ENCODE measurements around the gene COX17.

COX17 gene

DNA sequence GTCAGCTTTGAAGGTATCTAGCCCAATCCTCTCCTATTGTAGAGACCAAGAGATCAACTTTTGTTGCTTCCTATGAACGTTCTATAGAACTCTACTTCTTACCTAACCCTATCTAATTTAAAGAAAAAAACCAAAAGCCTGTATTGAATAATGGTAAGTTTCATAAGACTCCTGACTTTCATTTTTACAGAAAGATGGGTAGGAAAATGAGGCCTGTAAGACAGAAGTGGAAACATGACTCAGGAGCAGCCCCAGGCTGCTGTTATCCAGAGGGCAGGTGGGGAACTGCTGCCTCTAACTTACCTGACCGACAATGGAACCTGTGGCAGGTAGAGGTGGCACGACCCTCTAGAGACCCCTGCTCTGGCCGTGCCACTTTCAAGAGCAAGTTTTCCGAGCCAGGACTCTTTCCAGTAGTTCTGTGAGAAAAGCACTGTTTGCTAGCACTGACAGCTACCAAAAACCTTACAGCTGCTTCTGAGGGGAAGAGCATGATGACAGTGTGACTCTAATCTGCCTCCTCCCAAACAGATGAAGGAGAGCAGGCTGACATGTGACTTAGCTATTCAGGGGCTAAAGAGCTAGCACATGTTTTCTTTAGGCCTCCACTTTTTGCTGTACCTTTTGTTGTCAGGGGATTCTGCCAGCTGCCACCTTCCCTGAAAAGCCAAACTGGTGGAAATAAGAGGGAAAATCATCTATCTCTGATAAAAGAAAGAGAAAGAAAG, 34.3 kb downstream of the COX17 start:
- DNase-seq, result no peak

DNA sequence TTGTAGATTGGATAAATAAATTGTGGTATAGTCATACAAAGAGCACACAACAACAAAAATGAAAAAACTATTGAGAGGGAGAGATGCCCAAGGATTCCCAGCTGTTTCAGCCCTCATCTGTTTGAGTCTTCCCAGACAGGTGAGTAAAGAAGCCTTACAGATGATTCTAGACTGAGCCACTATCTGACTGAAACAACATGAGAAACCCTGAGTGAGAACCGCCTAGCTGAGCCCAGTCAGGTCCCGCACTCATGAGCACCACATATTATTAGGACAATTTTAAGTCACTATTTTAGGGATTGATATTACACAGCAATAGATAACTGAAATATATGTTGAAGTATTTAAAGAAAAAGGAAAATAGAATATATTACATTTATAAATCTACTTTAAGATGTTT, 35.8 kb downstream of the COX17 start:
- no peak for DNase-seq

DNA sequence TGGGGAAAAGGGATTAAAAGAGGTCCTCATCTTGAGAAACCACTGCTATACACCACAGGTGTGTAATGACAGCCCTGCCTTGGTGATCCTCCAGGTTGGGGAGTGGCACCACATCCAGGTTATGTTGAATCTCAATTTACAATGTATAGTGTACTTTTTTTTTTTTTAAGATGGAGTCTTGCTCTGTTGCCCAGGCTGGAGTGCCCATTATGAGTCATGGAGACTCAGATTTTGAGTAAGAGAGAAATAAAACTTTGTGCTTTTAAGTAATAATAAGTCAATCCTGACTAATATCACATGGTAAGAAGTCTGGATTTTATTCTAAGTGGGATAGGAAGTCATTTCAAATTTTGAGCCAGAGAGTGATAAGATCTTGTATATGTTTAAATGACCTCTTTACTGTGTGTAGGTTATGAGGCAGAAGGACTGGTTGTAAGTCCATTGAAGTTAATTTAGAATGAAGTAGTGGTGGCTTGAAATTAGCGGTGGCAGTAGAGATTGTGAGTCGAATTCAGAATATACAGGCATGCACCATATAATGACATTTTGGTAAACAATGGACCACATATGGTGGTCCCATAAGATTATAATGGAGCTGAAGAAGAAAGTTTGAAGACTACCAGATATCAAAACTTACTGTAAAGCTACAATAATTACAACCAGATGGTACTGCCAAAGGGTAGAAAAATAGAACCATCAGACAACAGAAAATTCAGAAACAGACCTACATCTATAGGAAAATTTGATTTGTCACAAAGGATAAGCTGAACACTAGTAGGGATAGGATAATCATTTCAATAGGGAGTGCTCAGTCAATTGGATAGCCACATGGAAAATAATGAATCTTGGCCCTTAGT, 37.5 kb downstream of the COX17 start:
- no peak for DNase-seq

GRCh38 chr3:119637679-119638477, 39.3 kb downstream of the COX17 start:
- no peak for DNase-seq

DNA sequence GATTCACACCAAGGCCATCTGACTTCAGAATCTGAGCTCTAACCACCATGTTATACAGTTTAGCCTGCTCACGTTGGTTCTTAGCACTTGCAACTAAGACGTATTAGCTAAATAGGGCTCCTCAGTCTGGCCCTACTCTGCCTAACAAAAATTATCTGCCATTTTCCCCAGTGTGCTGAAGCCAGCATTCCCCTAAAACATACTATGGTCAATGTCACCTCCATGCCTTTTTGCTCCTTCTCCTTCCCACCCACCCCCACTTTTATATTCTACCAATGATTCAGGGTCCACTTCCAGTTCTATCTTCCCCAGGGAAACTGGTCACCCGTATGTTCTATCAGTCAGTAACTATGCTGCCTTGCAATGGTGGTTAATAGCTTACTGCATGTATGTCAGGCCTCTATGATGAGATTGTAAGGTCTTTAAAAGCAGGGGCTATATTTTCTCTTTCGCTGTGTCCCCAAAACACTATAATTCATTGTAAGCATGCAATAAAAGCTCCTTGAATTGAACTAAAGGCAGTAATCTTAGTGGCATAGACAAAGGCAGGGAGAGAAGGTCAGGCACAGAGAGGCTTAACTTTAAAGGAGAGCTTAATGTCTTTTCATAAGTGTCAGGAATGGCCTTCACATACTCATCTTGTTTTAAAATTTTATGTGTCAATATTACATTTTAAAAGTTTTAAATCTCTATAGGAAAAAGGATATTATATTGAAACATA, 40.2 kb downstream of the COX17 start:
- DNase-seq, result no peak

DNA sequence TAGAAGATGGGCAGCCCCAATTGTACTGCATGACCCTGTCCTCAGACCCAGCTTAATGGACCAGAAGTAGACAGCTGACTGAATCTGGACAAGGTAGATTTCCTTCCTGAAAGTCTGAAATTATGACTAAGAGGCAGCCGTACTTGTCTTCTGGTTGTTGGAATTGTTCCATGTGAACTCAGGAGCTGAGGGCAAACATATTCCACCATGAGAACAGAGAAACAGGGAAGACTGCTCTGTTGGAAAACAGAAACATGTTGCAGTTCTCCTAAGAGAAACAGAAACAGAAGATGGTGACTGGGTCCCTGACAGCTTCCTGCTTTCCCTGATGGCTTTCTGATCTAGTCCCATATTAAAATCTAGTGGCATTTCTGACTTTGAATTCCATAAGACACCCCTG, 41.0 kb downstream of the COX17 start:
- DNase-seq, result no peak

- DNase-seq, result no peak
Measured at GRCh38 chr3:119635719-119636118, 41.5 kb downstream of the COX17 start.

GRCh38 chr3:119632829-119633228, 44.4 kb downstream of the COX17 start:
- no peak for DNase-seq

- DNase-seq, result no peak
Measured at GRCh38 chr3:119632216-119632615, 45.0 kb downstream of the COX17 start.

- DNase-seq, result no peak
Measured at GRCh38 chr3:119631516-119631915, 45.7 kb downstream of the COX17 start.

DNA sequence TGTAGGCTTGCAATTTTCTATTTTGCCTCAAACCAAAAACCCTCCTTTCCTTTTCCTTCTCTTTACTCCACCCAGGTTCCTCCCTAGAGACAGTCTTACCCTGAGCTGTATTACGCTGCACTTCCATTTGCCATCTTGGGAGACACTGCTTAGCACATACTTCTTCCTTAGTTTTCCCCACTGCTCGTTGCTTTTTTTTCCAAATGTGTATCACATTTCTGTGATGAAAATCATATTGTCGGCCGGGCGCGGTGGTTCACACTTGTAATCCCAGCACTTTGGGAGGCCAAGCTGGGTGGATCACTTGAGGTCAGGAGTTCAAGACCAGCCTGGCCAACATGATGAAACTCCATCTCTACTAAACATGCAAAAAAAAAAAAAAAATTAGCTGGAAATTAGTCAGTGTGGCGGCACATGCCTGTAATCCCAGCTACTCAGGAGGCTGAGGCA, 46.3 kb downstream of the COX17 start:
- DNase-seq, result no peak

GRCh38 chr3:119630128-119630879, 46.9 kb downstream of the COX17 start:
- no peak for DNase-seq

DNA sequence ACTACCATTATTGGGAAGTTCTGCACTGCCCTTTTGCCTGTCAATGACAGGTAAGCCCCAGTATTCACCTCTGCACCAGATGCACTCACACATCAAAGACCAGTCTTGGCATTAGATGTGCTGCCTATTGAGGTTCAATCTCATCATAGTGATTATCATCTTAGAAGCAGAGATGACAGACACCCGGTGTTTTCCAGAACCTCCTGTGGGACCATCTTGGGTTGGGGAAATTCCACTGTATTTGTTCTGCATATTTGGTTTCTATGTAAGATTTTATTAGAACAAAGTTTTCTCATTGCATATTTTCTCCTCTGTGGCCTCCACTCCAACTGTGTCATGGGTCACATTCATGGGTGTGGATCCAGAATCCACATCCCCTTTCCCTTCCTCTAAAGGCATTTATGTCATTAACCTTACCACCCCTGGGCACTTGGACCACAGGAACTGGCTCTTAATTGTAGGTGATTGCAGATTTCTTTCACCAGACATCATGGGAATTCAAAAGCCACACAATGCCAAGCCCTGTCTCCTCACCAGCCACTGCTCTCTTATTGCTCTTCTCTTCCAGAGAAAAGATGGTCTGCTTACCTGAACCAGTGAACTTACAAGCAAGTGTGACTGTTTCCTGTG, 48.3 kb downstream of the COX17 start:
- DNase-seq, result no peak

DNA sequence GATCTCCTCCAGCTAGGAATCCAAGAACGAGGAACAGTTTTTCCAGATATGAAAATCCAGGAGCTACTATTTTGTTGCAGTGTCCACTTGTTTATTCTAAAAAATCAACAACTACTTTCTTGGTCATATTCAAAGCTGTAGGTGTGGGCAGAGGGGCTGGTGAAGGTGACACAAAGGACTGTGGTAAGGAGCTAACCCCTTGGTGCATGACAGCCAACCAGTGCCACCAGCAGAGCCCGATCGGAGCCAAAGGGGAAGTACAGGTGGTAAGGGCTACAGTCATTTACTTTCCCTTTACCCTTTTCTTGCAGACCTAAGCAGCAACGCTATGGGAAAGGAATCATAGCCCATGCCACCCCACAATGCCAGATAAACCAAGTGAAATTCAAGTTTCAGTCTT, 48.8 kb downstream of the COX17 start:
- no peak for DNase-seq

- no peak for DNase-seq
Measured at GRCh38 chr3:119627461-119627860, 49.7 kb downstream of the COX17 start.

DNA sequence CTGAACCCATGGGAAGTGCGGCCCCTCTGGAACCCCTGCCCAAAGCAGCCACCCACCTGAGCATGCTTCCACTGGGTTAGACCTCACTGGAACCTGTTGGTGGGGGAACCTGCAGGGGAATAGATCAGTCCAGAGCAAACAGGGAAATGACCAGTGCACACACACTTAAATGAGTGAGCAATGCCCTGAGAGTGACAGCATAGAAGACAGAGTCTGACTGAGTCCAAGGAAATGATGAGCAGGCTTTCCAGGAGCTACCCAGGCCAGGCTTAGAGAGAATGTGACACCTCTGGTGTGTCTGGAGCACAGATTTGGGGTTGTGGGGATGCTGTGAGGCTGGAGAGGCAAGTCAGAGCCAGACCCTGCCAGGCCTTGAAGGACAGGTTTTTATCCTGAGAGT, 51.0 kb downstream of the COX17 start:
- DNase-seq, result no peak

DNA sequence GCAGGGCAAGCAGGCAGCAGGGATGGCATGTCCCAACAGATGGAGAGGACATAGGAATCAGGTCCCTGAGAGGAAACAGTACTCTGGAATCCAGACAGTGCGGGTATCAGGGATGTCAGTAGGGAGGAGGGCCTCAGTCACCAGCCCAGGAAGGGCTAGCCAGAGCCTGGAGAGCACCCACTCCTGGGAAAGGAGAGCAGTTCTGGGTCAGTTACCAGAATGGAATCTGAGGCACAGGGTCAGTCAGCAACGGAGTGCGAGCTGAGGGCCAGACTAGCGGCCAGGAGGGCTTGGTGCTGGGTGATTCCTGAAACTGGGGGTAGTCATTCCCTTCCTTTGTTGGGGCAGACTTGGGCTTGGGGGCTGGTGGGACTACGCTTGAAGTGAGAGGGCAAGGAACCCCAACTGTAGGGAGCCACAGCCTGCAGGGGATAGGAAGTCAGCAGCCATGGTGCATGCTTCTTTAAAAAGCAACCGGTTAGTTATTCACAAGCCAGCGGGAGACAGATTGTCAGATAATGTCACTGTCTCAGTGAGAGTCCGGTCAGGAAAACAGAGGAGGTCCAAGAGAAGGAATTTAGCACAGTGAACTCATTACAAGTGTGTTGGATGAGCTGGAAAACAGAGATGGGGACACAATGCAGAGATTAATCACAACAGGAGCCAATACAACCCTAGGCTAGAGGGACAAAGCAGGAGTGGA, 51.6 kb downstream of the COX17 start:
- no peak for DNase-seq

- no peak for DNase-seq
Measured at GRCh38 chr3:119624002-119624720, 53.0 kb downstream of the COX17 start.

DNA sequence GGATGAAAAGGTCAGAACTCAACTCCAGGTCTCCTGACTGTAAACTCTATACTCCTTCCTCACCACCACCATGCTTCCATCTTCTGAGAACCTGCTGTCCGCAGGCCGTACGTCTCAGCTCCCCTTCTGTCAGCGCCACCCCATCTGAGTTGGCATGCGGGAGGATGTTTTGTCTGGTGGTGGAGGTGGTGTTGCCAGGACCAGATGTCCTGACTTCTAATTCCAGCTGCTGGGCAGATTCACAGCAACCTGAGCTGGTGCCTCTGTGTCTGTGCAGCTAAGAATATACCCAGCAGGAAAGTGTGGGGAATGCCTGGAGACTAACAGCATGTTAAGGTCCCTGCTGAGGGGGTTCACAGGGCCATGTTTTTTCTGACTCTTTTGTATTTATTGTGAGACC, 56.3 kb downstream of the COX17 start:
- DNase-seq, result no peak
